GM23248 (cell line): ENCODE data around the gene HEBP2. TPM values are rescaled to one million over a fixed set of nuclear protein-coding genes. Genes with fewer than 3 reads are reported as not detected.

Experiments
- DNase-seq: peaks from one replicate; pipeline ENCODE4 v3.0.0-alpha.2; 2015
- H2AFZ ChIP-seq: fragments of 200-600 bp; sonication (generic); 2 replicates; pipeline ENCODE4 v1.6.1; 2016; ENCODE audit warnings: antibody characterized with exemption
- H3F3A ChIP-seq: fragments of 200-600 bp; sonication (generic); 2 replicates; pipeline ENCODE4 v1.6.1; 2016; ENCODE audit warnings: mild to moderate bottlenecking, antibody characterized with exemption, mixed run types; ENCODE audit not compliant: insufficient read depth
- H3K27ac ChIP-seq: fragments of 200-600 bp; sonication (generic); 2 replicates; pipeline ENCODE4 v1.5.1; 2016; ENCODE audit warnings: mild to moderate bottlenecking
- H3K27me3 ChIP-seq: fragments of 200-600 bp; sonication (generic); replicated peaks from 2 replicates; pipeline ENCODE4 v1.6.1; 2016; ENCODE audit warnings: mild to moderate bottlenecking; ENCODE audit not compliant: insufficient read depth
- H3K36me3 ChIP-seq: fragments of 200-600 bp; sonication (generic); 2 replicates; pipeline ENCODE4 v1.6.1; 2016; ENCODE audit warnings: low read depth, mild to moderate bottlenecking
- H3K4me1 ChIP-seq: fragments of 200-600 bp; sonication (generic); 2 replicates; pipeline ENCODE4 v1.6.1; 2016; ENCODE audit warnings: mild to moderate bottlenecking; ENCODE audit not compliant: insufficient read depth
- H3K4me2 ChIP-seq: fragments of 200-600 bp; sonication (generic); one replicate; pipeline ENCODE4 v1.6.1; 2016; ENCODE audit warnings: mild to moderate bottlenecking; ENCODE audit not compliant: unreplicated experiment
- H3K4me3 ChIP-seq: fragments of 200-600 bp; sonication (generic); 2 replicates; pipeline ENCODE4 v1.5.1; 2016; ENCODE audit warnings: mild to moderate bottlenecking
- H3K79me2 ChIP-seq: fragments of 200-600 bp; sonication (generic); 2 replicates; pipeline ENCODE4 v1.6.1; 2016; ENCODE audit warnings: mild to moderate bottlenecking; ENCODE audit not compliant: insufficient read depth
- H3K9ac ChIP-seq: fragments of 200-600 bp; sonication (generic); 2 replicates; pipeline ENCODE4 v1.6.1; 2016; ENCODE audit warnings: mild to moderate bottlenecking
- H3K9me2 ChIP-seq: fragments of 200-600 bp; sonication (generic); 2 replicates; pipeline ENCODE4 v1.6.1; 2016; ENCODE audit warnings: mixed run types, mild to moderate bottlenecking, moderate library complexity; ENCODE audit not compliant: insufficient read depth
- H3K9me3 ChIP-seq: fragments of 200-600 bp; sonication (generic); one replicate; pipeline ENCODE4 v1.6.1; 2017; ENCODE audit warnings: low read depth
- H4K20me1 ChIP-seq: fragments of 200-600 bp; sonication (generic); 2 replicates; pipeline ENCODE4 v1.6.0; 2016; ENCODE audit not compliant: insufficient read depth
- EZH2 ChIP-seq: fragments of 200-600 bp; sonication (generic); IDR thresholded peaks from 2 replicates; pipeline ENCODE4 v1.6.1; 2018; ENCODE audit warnings: antibody characterized with exemption, mild to moderate bottlenecking; ENCODE audit not compliant: insufficient read depth, poor library complexity, severe bottlenecking
- EZH2phosphoT487 ChIP-seq: fragments of 200-600 bp; sonication (generic); IDR thresholded peaks from 2 replicates; pipeline ENCODE4 v1.6.1; 2018; ENCODE audit warnings: antibody characterized with exemption, moderate library complexity, mild to moderate bottlenecking, low read depth; ENCODE audit not compliant: insufficient read depth
- WGBS, 2 experiments: methylation state at CpG; one replicate each; pipeline ENCODE4 v1.1.6; 2015 to 2017; ENCODE audit warnings: low lambda C conversion rate in 2 of 2, low coverage in 1 of 2; ENCODE audit errors: missing lambda C conversion rate in 2 of 2; 5-methylcytosine and 5-hydroxymethylcytosine counted together
- in situ Hi-C: fragments of 300-500 bp; cut with MboI; formaldehyde crosslinking; loops from 2 replicates; pipeline ENCODE4 v1.15.0; 2020
- polyA plus RNA-seq: library from polyadenylated mRNA; unstranded; fragments of >200 nt; fragmentation: Nextera tagmentation; extraction: Ambion mirVana; gene quantifications from 2 replicates; pipeline ENCODE4 v1.2.1, GENCODE V29; 2016
- total RNA-seq: library from RNA; depleted of rRNA; stranded (reverse); fragments of >200 nt; shearing (Covaris generic); gene quantifications from 2 replicates; pipeline ENCODE4 v1.2.3, GENCODE V29; 2014

Gene HEBP2
- total and polyA plus RNA-seq, 2 experiments from 2014 or later: 62.8 to 102 TPM

DNA sequence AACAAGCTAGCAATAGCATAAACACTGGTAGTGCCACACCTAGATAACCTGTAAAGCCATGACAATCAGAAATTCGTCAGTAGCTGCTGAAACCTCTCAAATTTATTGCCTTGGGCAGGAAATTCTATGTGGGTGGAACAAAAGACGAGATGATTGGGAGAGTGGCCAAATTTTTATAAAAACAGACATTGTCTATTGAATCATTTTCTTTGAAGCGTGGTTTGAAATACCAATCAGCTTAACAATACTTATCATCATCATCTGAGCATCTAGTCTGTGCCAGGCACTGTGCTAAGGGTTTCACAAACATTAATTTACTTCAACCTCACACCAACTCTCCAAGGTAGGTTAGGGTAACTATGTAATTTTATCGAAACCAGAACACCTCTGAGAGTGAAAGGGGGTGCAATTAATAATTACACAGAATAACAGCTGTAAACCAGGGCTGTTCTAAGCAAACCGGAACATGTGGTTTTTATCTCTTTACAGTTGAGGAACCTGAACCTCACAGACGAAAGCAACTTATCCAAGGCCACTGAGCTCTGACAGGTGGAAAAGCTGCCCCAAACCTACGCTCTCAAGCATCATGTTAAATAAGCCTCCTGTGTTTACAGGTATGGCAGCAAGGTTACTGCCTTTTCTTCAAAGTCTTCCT, 51.9 kb downstream of the HEBP2 start:
- no peaks in the 10 kb centered on the region for H3K9me2 ChIP-seq
- H3K9me3 ChIP-seq: no peaks in the 10 kb centered on the region
- peak; percentile 55 for DNase-seq
- 46 to 48% methylated on average over 7 of the region's 7 CpGs for WGBS, 2 experiments
- H3K4me1 ChIP-seq: peaks cover 8% of the 10 kb centered on the region; the same call in 1 of the 2 replicates
- H4K20me1 ChIP-seq: no peaks in the 10 kb centered on the region; the same call in 1 of the 2 replicates
- no peaks in the 10 kb centered on the region for H3K79me2 ChIP-seq
- no peaks in the 10 kb centered on the region for H3F3A ChIP-seq
- H3K9ac ChIP-seq: no peak overlapping the region
- H3K36me3 ChIP-seq: no peaks in the 10 kb centered on the region
- no peak overlapping the region for H3K4me2 ChIP-seq
- TF ChIP-seq EZH2phosphoT487 (no peak), EZH2 (no peak)
- H3K27ac ChIP-seq: no peak overlapping the region
- H3K4me3 ChIP-seq: no peak overlapping the region
- in situ Hi-C loops: no loop called here
- no peak overlapping the region for H2AFZ ChIP-seq
- H3K27me3 ChIP-seq: no peaks in the 10 kb centered on the region

GRCh38 chr6:138456401-138456790, 52.4 kb downstream of the HEBP2 start:
- no peaks in the 10 kb centered on the region for H3K9me3 ChIP-seq
- H3K9ac ChIP-seq: no peak overlapping the region

GRCh38 chr6:138461647-138462046, 57.6 kb downstream of the HEBP2 start:
- Histone ChIP-seq H3K9me3 (no peaks in the 10 kb centered on the region), H2AFZ (no peak overlapping the region), H3K36me3 (no peaks in the 10 kb centered on the region), H3K79me2 (no peaks in the 10 kb centered on the region), H3K4me2 (no peak overlapping the region), H4K20me1 (no peaks in the 10 kb centered on the region; the same call in 1 of the 2 replicates), H3F3A (peaks cover 14% of the 10 kb centered on the region), H3K9ac (no peak overlapping the region), H3K4me3 (no peak overlapping the region), H3K27me3 (no peaks in the 10 kb centered on the region), H3K9me2 (no peaks in the 10 kb centered on the region), H3K4me1 (peaks cover 14% of the 10 kb centered on the region), H3K27ac (no peak overlapping the region)
- in situ Hi-C loops: no loop called here
- no peak for DNase-seq
- 86 to 89% methylated on average over 1 of the region's 1 CpG for WGBS, 2 experiments
- TF ChIP-seq EZH2phosphoT487 (no peak), EZH2 (no peak)

More at GRCh38 chr6:138456401-138456790, 52.4 kb downstream of the HEBP2 start:
- TF ChIP-seq EZH2: no peak
- TF ChIP-seq EZH2phosphoT487: no peak
- no peak overlapping the region for H3K4me2 ChIP-seq
- no peaks in the 10 kb centered on the region for H3F3A ChIP-seq
- peaks cover 8% of the 10 kb centered on the region; the same call in 1 of the 2 replicates for H3K4me1 ChIP-seq
- H3K79me2 ChIP-seq: no peaks in the 10 kb centered on the region
- no peak overlapping the region for H3K4me3 ChIP-seq
- no peaks in the 10 kb centered on the region for H3K9me2 ChIP-seq
- no peaks in the 10 kb centered on the region for H3K36me3 ChIP-seq
- in situ Hi-C loops: no loop called here
- whole genome bisulfite sequencing, 2 experiments: 85 to 90% methylated on average over 6 of the region's 6 CpGs
- DNase-seq: no peak
- H2AFZ ChIP-seq: no peak overlapping the region
- H3K27me3 ChIP-seq: no peaks in the 10 kb centered on the region
- H3K27ac ChIP-seq: no peak overlapping the region
- H4K20me1 ChIP-seq: no peaks in the 10 kb centered on the region; the same call in 1 of the 2 replicates

GRCh38 chr6:138464085-138464484, 60.1 kb downstream of the HEBP2 start:
- TF ChIP-seq EZH2phosphoT487 (no peak), EZH2 (no peak)
- Histone ChIP-seq H3K79me2 (no peaks in the 10 kb centered on the region), H3F3A (peaks cover 18% of the 10 kb centered on the region), H3K9me2 (no peaks in the 10 kb centered on the region), H3K27me3 (no peaks in the 10 kb centered on the region), H3K9ac (no peak overlapping the region), H3K27ac (no peak overlapping the region), H2AFZ (no peak overlapping the region), H3K9me3 (no peaks in the 10 kb centered on the region), H3K4me1 (peaks cover 14% of the 10 kb centered on the region), H3K36me3 (no peaks in the 10 kb centered on the region), H3K4me2 (no peak overlapping the region), H3K4me3 (no peak overlapping the region), H4K20me1 (no peaks in the 10 kb centered on the region)
- WGBS, 2 experiments: 97 to 98% methylated on average over 20 of the region's 20 CpGs
- in situ Hi-C loops: no loop called here
- DNase-seq: no peak
